CD4-positive, alpha-beta T cell (primary cell): ENCODE measurements around the gene ARHGAP10. TPM values are rescaled to one million over a fixed set of nuclear protein-coding genes. Genes with fewer than 3 reads are reported as not detected.

Source experiments
- ATAC-seq: fragments of 200-7000 bp; cut with Tn5 transposase; one replicate; pipeline ENCODE4 v1.10.0; 2022; ENCODE audit warnings: mild to moderate bottlenecking; ENCODE audit not compliant: poor library complexity
- CTCF ChIA-PET: fragments of 350-600 bp; sonication (Branson Sonifier 250); formaldehyde crosslinking; loops from one replicate; lab custom pipeline; 2021; ENCODE audit warnings: antibody characterized with exemption, inconsistent platforms; lab: Charles Lee
- POLR2A ChIA-PET: fragments of 350-600 bp; sonication (Branson Sonifier 250); formaldehyde crosslinking; loops from one replicate; lab custom pipeline; 2021; ENCODE audit warnings: antibody characterized with exemption, inconsistent platforms; lab: Charles Lee
- DNase-seq, 14 experiments: peaks; one replicate each; pipeline ENCODE4 v3.0.0-alpha.2; 2013 to 2020; ENCODE audit warnings: mixed read lengths in 2 of 14
- H3K27ac ChIP-seq, 2 donors: one replicate each; pipeline versions ENCODE4 v1.5.1 to v1.7.0; 2013; ENCODE audit warnings: low read length in 2 of 2, low read depth in 1 of 2, mild to moderate bottlenecking in 1 of 2
- H3K27me3 ChIP-seq, 2 experiments: 1 replicate in 1 of 2; 2 replicates in 1 of 2; pipeline versions ENCODE4 v1.6.1 to v1.7.0; 2013; ENCODE audit warnings: low read length in 2 of 2, control low read depth in 1 of 2, mild to moderate bottlenecking in 1 of 2, moderate library complexity in 1 of 2; ENCODE audit not compliant: insufficient read depth in 2 of 2, control insufficient read depth in 1 of 2
- H3K36me3 ChIP-seq: one replicate; pipeline ENCODE4 v1.6.1; 2013; ENCODE audit warnings: low read length, control low read depth; ENCODE audit not compliant: insufficient read depth
- H3K4me1 ChIP-seq: one replicate; pipeline ENCODE4 v1.6.1; 2013; ENCODE audit warnings: low read length, control low read depth; ENCODE audit not compliant: insufficient read depth
- H3K4me3 ChIP-seq: one replicate; pipeline ENCODE4 v1.5.1; 2013; ENCODE audit warnings: mild to moderate bottlenecking, low read length, moderate library complexity
- H3K9me3 ChIP-seq, 2 experiments: 1 replicate in 1 of 2; 2 replicates in 1 of 2; pipeline versions ENCODE4 v1.6.1 to v1.7.0; 2013; ENCODE audit warnings: low read length in 2 of 2, mild to moderate bottlenecking in 2 of 2, control low read depth in 1 of 2, moderate library complexity in 1 of 2; ENCODE audit not compliant: control insufficient read depth in 1 of 2, insufficient read depth in 1 of 2
- H3K27ac Mint-ChIP-seq: one replicate; pipeline ENCODE4 v1.8.0; 2020; ENCODE audit warnings: mixed read lengths
- H3K27me3 Mint-ChIP-seq: one replicate; pipeline ENCODE4 v1.8.0; 2021; ENCODE audit warnings: mixed read lengths
- H3K36me3 Mint-ChIP-seq: one replicate; pipeline ENCODE4 v1.8.0; 2021; ENCODE audit warnings: low read depth, mixed read lengths
- H3K4me1 Mint-ChIP-seq: one replicate; pipeline ENCODE4 v1.8.0; 2021; ENCODE audit warnings: low read depth, mixed read lengths
- H3K4me3 Mint-ChIP-seq: one replicate; pipeline ENCODE4 v1.8.0; 2020; ENCODE audit warnings: mild to moderate bottlenecking, mixed read lengths
- H3K9me3 Mint-ChIP-seq: one replicate; pipeline ENCODE4 v1.8.0; 2020; ENCODE audit warnings: mixed read lengths
- CTCF ChIP-seq: fragments of 200-600 bp; IDR thresholded peaks from one replicate; pipeline ENCODE4 v1.8.0; 2022; ENCODE audit warnings: antibody characterized with exemption, mild to moderate bottlenecking
- intact Hi-C, 2 experiments: fragments of 100-400 bp; cut with DNase I in 1 of 2; cut with micrococcal nuclease in 1 of 2; formaldehyde crosslinking; loops; one replicate each; pipeline versions ENCODE4 v1.15.1 to v1.9.0; 2023 to 2025; cut with DNase I, micrococcal nuclease
- total RNA-seq, 174 experiments: library from RNA in 2 of 174; stranded (reverse) in 2 of 174; gene quantifications; one replicate each; pipeline ENCODE4 v1.2.3 and lab custom pipeline; 2021 to 2026

Gene ARHGAP10
- total RNA-seq, 2 experiments from 2014 or later = 5.6 to 5.7 TPM

DNA sequence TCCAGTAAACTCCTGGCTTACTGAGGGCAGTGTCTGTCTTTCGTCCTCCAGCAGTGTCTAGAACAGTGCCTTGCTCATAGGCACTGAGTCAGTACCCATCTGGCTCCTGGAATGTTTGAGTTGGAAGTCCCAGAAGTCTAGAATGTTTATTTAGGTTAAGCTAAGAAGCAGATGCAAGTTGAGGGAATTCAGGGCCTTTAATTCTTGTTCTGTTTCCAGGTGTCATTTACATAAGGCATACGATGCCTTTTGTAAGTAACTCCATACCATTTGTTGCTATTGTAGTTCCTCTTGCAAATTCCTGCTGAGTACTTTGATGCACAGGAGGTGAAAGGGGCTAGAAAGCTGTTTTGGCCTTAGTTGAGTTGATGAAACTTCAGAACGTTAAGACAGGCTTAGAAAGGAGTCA is 22.2 kb downstream of the ARHGAP10 start:
- Mint-ChIP-seq H3K4me1 (no peaks in the 10 kb centered on the region), H3K27ac (no peak overlapping the region), H3K36me3 (no peaks in the 10 kb centered on the region), H3K27me3 (no peaks in the 10 kb centered on the region), H3K9me3 (no peaks in the 10 kb centered on the region), H3K4me3 (no peak overlapping the region)
- DNase-seq = no peak
- Histone ChIP-seq H3K27me3 (no peaks in the 10 kb centered on the region), H3K27ac (no peak overlapping the region), H3K36me3 (no peaks in the 10 kb centered on the region), H3K9me3 (no peaks in the 10 kb centered on the region), H3K4me1 (no peaks in the 10 kb centered on the region), H3K4me3 (no peak overlapping the region)
- ChIA-PET CTCF (interaction anchor here (2.0 kb wide), 1 partner anchor 113 kb away, joined by 5 read pairs; no protein-coding TSS in a partner anchor), POLR2A (no interaction called here)
- no peak for TF ChIP-seq CTCF
- no peak for ATAC-seq
- intact Hi-C loops = no loop called here

- no peaks in the 10 kb centered on the region for H3K9me3 ChIP-seq
- Mint-ChIP-seq H3K4me1 (no peaks in the 10 kb centered on the region), H3K9me3 (no peaks in the 10 kb centered on the region), H3K27ac (no peak overlapping the region), H3K4me3 (no peak overlapping the region), H3K27me3 (no peaks in the 10 kb centered on the region), H3K36me3 (no peaks in the 10 kb centered on the region)
- TF ChIP-seq CTCF = no peak
- intact Hi-C loops = no loop called here
- DNase-seq (no peak), ATAC-seq (no peak)
- CTCF ChIA-PET = interaction anchor here (2.0 kb wide), 1 partner anchor 111 kb away, joined by 5 read pairs; no protein-coding TSS in a partner anchor
- POLR2A ChIA-PET = interaction anchor here (0.6 to 1.2 kb wide), 2 partner anchors 23 to 144 kb away, joined by 3 read pairs; partner anchors contain the start of gene ARHGAP10
- H3K27ac ChIP-seq = no peak overlapping the region
- H3K27me3 ChIP-seq = no peaks in the 10 kb centered on the region
- no peaks in the 10 kb centered on the region for H3K4me1 ChIP-seq
- no peaks in the 10 kb centered on the region for H3K36me3 ChIP-seq
- no peak overlapping the region for H3K4me3 ChIP-seq
Observed at GRCh38 chr4:147755561-147756295, 23.8 kb downstream of the ARHGAP10 start.

DNA sequence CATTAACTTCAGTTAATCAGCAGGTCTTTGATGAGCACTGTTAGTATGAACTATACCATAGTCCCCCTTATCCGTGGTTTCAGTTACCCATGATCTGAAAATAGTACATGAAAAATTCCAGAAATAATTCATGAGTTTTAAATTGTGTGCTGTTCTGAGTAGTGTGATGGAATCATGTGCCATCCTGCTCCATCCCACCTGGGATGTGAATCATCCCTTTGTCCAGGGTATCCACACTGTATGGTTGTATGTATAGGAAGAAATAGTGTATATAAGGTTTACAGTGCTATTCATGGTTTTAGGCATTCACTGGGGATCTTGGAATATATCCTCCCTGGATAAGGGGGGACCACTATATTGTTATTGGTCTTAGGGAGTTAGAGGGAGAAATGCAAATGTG is 24.5 kb downstream of the ARHGAP10 start:
- ChIA-PET POLR2A (no interaction called here), CTCF (no interaction called here)
- H3K9me3 ChIP-seq = no peaks in the 10 kb centered on the region
- no peak for ATAC-seq
- DNase-seq = no peak
- H3K4me3 ChIP-seq = no peak overlapping the region
- TF ChIP-seq CTCF = no peak
- Mint-ChIP-seq H3K36me3 (no peaks in the 10 kb centered on the region), H3K27ac (no peak overlapping the region), H3K4me1 (no peaks in the 10 kb centered on the region), H3K9me3 (no peaks in the 10 kb centered on the region), H3K4me3 (no peak overlapping the region), H3K27me3 (no peaks in the 10 kb centered on the region)
- no peaks in the 10 kb centered on the region for H3K27me3 ChIP-seq
- H3K27ac ChIP-seq = no peak overlapping the region
- no peaks in the 10 kb centered on the region for H3K36me3 ChIP-seq
- no peaks in the 10 kb centered on the region for H3K4me1 ChIP-seq
- intact Hi-C loops = no loop called here
